Stimulated activated memory B cell treated with anti-CD40 and anti-IgM and Interleukin-4, amounts not matched to agents 10 μg/mL and 1 μg/mL and 100 μg/mL, for 72 hours (primary cell): Measurements from ENCODE around the gene SPEG.
"Not testable (repeated sequence)": the region's sequence is repeated elsewhere in the genome, so short reads cannot be mapped to it uniquely, and the experiment has no call there.

Experiments used
- ATAC-seq: fragments of 150-1000 bp; cut with Tn5 transposase; 2 replicates; pipeline ENCODE4 v1.10.0; 2021
- H3K27ac Mint-ChIP-seq: one replicate; pipeline ENCODE4 v1.8.0; 2022; ENCODE audit warnings: mild to moderate bottlenecking, mixed read lengths
- H3K27me3 Mint-ChIP-seq: one replicate; pipeline ENCODE4 v1.8.0; 2022; ENCODE audit warnings: mixed read lengths
- H3K36me3 Mint-ChIP-seq: one replicate; pipeline ENCODE4 v1.8.0; 2022; ENCODE audit warnings: mixed read lengths
- H3K4me1 Mint-ChIP-seq: one replicate; pipeline ENCODE4 v1.8.0; 2022; ENCODE audit warnings: mixed read lengths
- H3K4me3 Mint-ChIP-seq: one replicate; pipeline ENCODE4 v1.8.0; 2022; ENCODE audit warnings: mild to moderate bottlenecking, moderate library complexity, mixed read lengths
- H3K9me3 Mint-ChIP-seq: one replicate; pipeline ENCODE4 v1.8.0; 2022; ENCODE audit warnings: mixed read lengths

Gene SPEG

DNA sequence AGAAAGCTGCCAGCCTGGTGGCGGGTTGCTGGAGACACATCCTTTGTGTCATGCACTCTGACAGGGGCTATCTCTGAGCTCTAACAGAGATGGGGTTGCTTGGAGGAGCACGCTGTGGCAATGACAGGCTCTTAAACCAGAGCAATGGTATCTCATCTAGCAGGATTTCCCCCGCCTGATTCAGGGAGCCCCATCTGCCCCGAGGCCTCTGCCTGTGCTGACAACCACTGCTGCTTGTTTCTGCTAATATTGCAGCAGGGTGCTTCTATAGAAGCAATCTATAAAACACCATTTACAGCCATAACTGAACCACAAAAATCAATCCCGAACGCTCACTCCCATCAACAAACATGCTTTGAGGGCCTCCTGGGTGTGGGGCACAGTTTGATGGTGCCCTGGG lies 34.1 kb upstream of the SPEG start:
- Mint-ChIP-seq H3K4me1 (no peaks in the 10 kb centered on the region), H3K36me3 (no peaks in the 10 kb centered on the region), H3K9me3 (no peaks in the 10 kb centered on the region), H3K27ac (no peak overlapping the region), H3K4me3 (no peak overlapping the region), H3K27me3 (peaks cover 52% of the 10 kb centered on the region)
- ATAC-seq = no peak

DNA sequence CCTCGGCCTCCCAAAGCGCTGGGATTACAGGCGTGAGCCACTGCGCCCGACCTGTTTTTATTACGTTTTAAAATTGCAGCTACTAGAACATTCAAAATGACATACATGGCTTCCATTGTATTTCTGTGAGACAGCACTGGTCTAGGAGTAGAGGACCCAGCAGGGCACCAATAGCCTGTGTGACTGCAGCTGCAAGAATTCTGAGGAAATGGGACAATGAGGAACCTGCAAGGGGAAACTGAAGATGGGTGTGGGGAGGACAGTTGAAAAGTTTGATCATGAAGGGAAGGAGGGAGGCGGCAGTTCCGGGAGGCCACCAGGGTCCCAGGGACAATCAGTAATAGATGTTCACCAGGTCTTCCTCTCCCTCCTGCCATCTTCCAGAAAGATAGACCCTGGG lies 33.0 kb upstream of the SPEG start:
- peaks cover 48% of the 10 kb centered on the region for H3K27me3 Mint-ChIP-seq
- no peak overlapping the region for H3K27ac Mint-ChIP-seq
- ATAC-seq = no peak
- H3K4me1 Mint-ChIP-seq = no peaks in the 10 kb centered on the region
- H3K36me3 Mint-ChIP-seq = no peaks in the 10 kb centered on the region
- H3K4me3 Mint-ChIP-seq = no peak overlapping the region
- no peaks in the 10 kb centered on the region for H3K9me3 Mint-ChIP-seq

DNA sequence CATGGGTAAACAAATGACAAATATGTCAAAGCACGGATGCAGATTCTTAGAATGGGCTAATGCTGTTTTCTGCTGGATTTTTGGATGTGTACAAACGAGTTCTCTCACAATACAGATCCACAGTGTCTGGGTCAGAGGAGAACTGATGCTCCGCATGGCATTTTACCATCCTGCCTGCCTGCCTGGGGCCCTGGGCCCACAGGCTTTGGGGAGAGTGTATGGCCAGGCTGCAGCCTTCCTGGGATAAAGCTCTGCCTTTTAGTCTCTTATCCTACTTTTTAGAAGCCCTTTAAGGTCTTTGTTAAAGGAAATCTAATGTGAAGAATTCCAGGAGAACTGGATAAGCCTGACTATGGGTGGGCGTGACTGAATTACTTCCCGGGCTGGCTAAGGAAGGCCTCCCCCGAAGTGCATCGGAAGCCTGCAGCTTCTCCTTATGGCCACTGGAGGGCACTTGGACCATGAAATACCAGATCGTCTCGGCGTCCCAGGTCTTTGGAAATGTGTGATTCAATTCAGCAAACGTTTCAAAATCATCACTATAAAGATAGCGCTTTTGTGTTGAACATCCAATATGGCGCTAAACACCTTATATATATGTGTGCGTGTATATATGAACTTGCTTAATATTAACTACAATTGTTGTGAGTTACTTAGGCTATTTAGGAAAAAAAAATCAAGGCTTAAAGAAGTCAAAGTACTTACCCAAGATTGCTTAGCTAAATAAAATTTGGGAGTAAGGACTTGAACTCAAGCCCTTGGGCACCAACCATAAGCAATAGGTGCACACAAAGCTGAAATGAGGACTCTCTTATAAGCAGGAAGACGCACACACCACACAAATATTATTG lies 31.8 kb upstream of the SPEG start:
- H3K27ac Mint-ChIP-seq = no peak overlapping the region
- H3K4me3 Mint-ChIP-seq = no peak overlapping the region
- H3K27me3 Mint-ChIP-seq = peaks cover 58% of the 10 kb centered on the region
- H3K4me1 Mint-ChIP-seq = no peaks in the 10 kb centered on the region
- H3K36me3 Mint-ChIP-seq = no peaks in the 10 kb centered on the region
- H3K9me3 Mint-ChIP-seq = no peaks in the 10 kb centered on the region
- peak; percentile 67 for ATAC-seq

DNA sequence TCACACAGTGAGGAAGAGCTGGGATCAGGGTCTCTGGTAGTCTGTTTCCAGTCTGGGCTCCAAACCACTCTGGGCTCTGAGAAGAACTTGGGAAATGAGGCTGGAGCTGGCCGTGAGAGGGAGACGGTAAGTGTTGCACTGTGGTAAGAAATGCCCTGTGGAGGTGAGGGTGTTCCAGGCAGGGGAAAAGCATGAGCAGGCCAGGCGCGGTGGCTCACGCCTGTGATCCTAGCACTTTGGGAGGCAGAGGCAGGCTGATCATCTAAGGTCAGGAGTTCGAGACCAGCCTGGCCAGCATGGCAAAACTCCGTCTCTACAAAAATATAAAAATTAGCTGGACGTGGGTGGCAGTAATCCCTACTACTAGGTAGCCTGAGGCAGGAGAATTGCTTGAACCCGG lies 30.8 kb upstream of the SPEG start:
- H3K27me3 Mint-ChIP-seq = peaks cover 67% of the 10 kb centered on the region
- H3K4me1 Mint-ChIP-seq = no peaks in the 10 kb centered on the region
- no peaks in the 10 kb centered on the region for H3K36me3 Mint-ChIP-seq
- no peaks in the 10 kb centered on the region for H3K9me3 Mint-ChIP-seq
- no peak for ATAC-seq
- no peak overlapping the region for H3K4me3 Mint-ChIP-seq
- no peak overlapping the region for H3K27ac Mint-ChIP-seq

DNA sequence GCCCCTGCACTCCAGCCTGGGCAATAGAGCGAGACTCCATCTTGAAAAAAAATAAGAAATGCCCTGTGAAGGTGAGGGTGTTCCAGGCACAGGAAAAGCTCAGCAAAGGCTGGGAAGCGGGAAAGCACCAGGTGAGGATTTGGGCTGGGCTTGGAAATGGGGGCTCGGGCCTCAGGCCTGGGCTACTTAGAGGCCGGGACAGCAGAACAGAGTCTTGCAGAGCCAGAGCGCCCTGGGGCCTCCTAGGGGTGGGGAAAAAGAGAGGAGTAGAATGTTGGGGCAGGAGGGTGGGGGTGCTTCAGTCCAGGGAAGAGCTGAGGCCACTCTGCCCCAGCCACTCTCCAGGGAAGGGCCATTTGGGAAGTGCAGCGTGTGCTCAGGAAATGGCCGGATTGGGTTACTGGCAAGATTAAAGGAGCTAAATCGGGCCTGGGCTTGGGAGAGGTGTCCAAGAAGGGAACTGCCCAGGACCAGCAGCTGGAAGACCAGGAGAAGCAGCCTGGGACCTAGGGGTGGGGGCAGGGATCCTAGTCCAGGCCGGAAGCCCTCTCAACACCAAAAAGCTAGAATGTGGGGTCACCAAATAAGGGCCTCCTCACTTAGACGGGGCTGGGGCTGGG lies 30.2 kb upstream of the SPEG start:
- H3K4me1 Mint-ChIP-seq = no peaks in the 10 kb centered on the region
- no peak overlapping the region for H3K27ac Mint-ChIP-seq
- peaks cover 73% of the 10 kb centered on the region for H3K27me3 Mint-ChIP-seq
- ATAC-seq = no peak
- no peaks in the 10 kb centered on the region for H3K36me3 Mint-ChIP-seq
- H3K4me3 Mint-ChIP-seq = no peak overlapping the region
- no peaks in the 10 kb centered on the region for H3K9me3 Mint-ChIP-seq

DNA sequence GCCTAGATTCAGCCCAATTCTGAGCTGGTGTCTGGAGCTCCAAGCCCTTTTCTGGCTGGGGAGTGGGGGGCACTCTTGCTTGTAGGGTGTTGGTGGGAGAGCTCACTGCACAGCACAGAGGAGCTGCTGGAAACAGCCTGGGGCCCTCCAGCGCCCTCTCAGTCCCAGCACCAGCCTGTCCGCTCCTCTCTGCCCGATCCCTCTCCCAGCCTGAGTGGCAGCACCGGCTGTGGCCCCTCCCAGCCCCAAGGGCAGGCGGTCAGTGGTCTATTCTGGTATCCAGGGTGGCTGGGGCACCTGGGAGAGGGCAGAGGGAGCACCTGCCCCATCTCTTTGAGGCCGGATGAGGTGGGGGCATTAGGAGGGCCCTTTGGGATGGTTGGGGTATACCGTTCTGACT lies 29.7 kb upstream of the SPEG start:
- H3K4me1 Mint-ChIP-seq = no peaks in the 10 kb centered on the region
- H3K27ac Mint-ChIP-seq = no peak overlapping the region
- H3K9me3 Mint-ChIP-seq = no peaks in the 10 kb centered on the region
- H3K27me3 Mint-ChIP-seq = peaks cover 76% of the 10 kb centered on the region
- H3K36me3 Mint-ChIP-seq = no peaks in the 10 kb centered on the region
- H3K4me3 Mint-ChIP-seq = no peak overlapping the region
- ATAC-seq = no peak

DNA sequence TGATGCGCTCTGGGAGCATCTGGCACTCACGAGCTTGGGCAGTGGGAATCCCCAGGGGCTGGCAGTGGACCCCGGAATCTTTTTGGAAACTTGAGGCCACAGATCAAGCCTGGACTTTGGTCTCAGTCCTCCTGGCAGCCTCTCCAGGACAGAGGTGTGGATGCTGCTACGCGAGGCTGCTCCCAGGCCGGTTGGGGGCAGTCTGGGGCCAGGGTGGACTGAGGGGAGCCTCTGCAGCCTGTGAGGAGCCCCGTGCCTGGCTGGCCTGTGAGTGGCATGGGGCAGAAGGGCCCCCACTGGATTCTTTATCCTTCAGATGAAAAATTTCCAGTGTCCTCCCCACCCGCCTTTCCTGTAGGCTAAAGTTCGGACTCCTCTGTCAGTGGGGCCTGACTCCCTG lies 29.2 kb upstream of the SPEG start:
- Mint-ChIP-seq H3K4me1 (no peaks in the 10 kb centered on the region), H3K36me3 (no peaks in the 10 kb centered on the region), H3K27me3 (peaks cover 76% of the 10 kb centered on the region), H3K9me3 (no peaks in the 10 kb centered on the region), H3K27ac (no peak overlapping the region), H3K4me3 (no peak overlapping the region)
- no peak for ATAC-seq

DNA sequence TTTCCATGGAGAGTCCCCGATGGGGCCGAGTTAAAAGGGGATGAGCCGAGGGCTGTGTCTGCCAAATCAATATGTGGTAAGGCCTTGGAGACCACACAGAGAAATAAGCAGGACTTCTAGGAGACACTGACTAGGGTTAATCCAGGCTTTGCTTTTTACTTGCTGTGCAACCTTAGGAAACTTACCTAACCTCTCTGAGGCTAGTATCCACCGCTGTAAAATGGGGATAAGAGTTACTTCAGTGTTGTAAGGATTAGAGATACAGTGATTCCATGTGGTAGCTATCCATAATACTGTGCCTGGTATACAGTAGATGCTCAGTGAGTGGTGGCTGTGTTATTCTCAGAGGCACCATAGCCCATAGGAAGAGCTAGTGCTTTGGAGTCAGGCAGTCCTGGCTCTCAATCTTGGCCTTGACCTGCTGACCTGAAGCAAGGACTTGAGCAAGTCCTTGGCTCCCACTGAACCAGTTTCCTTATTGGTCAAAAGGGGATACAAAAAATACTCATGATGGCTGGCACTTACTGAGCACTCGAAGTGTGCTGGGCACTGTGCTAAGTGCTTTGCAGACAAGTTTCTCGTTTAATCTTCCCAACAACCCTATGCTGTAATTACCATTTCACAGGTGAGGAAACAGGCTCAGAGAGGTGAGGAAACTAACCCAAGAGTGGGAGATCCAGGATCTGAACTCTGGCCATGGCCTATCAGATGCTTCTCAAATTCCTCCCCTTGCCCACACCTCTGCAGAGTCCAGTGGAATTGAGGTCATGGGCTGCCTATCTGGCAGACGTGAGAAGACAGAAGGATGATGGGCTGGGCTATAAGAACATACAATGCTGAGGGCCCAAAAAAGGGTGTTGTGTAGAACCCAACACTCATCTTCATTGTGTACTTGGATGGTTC lies 28.4 kb upstream of the SPEG start:
- Mint-ChIP-seq H3K36me3 (no peaks in the 10 kb centered on the region), H3K27me3 (peaks cover 74% of the 10 kb centered on the region), H3K9me3 (no peaks in the 10 kb centered on the region), H3K4me1 (no peaks in the 10 kb centered on the region), H3K27ac (no peak overlapping the region), H3K4me3 (no peak overlapping the region)
- no peak for ATAC-seq

DNA sequence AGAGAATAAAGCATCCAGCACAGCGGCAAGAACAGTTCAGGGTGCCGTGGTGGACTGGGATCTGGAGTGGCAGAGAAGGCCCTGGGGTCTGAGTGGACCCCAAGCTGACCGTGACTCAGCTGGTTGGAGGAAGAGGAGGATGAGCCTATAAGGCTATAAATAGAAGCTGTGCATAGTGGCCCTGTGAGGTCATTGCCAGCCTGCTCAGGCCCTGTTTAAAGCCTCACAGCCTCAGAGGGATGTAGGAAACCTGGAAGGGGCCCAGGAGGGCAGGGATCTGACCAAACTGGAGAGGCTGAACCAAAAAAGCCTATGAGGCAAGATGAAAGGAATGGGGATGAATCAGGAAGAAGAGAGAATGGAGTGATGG lies 27.8 kb upstream of the SPEG start:
- ATAC-seq = no peak
- Mint-ChIP-seq H3K36me3 (no peaks in the 10 kb centered on the region), H3K27me3 (peaks cover 68% of the 10 kb centered on the region), H3K27ac (no peak overlapping the region), H3K9me3 (no peaks in the 10 kb centered on the region), H3K4me1 (no peaks in the 10 kb centered on the region), H3K4me3 (no peak overlapping the region)

DNA sequence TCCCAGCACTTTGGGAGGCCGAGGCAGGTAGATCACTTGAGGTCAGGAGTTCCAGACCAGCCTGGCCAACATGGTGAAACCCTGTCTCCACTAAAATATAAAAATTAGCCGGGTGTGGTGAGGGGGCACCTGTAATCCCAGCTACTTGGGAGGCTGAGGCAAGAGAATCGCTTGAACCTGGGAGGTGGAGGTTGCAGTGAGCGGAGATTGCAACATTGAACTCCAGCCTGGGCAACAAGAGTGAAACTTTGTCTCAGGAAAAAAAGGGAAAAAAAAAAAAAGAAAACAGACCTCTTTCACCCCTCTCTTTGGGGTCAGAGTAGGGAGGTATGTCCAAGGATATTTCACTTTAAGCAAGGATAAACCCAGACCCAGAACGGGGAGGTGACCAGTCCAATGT lies 27.3 kb upstream of the SPEG start:
- H3K27ac Mint-ChIP-seq, H3K36me3 Mint-ChIP-seq, H3K4me1 Mint-ChIP-seq, ATAC-seq, H3K9me3 Mint-ChIP-seq, H3K4me3 Mint-ChIP-seq: not testable (repeated sequence)
- peaks cover 67% of the 10 kb centered on the region for H3K27me3 Mint-ChIP-seq

DNA sequence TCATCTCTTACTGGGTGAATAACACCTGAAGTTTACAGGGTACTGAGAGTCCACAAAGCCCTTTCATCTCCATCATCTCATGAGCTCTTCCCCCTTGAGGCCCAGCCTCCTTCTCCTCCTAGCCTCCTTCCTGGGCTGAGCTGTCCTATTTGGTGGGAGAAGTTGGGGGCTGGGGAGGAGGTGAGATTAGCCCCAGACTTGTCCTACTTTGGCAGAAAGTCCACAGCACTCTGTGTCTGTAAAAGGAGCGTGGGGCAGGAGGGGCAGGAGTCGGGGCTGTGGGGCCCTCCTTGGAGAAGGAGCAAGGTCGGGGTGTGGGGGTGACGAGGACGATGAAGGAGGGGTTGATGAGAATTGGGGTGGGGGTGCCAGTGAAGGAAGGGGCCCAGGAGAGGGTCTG lies 26.4 kb upstream of the SPEG start:
- Mint-ChIP-seq H3K4me1 (no peaks in the 10 kb centered on the region), H3K27ac (no peak overlapping the region), H3K4me3 (no peak overlapping the region), H3K9me3 (no peaks in the 10 kb centered on the region), H3K36me3 (no peaks in the 10 kb centered on the region), H3K27me3 (peaks cover 70% of the 10 kb centered on the region)
- ATAC-seq = peak; percentile 18

DNA sequence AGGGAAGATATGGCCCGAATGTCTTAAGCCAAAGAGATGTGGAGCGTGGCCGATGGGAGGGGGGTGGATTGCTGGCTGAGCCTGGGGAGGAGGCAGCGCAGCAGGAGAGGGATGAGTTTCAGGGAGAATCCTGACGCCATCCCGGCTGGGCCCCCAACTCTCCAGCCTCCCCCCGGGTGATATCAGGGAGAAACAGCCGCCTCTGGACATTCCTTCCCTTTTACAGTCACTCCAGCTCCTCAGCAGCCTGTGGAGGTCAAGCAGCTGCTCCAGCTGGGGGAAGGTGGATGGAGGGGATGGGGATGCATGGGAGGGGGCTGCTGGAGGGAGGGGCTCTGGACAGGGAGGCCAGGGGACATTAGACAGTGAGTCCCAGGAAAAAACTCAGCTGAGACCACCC lies 26.0 kb upstream of the SPEG start:
- no peaks in the 10 kb centered on the region for H3K36me3 Mint-ChIP-seq
- H3K9me3 Mint-ChIP-seq = no peaks in the 10 kb centered on the region
- H3K27me3 Mint-ChIP-seq = peaks cover 71% of the 10 kb centered on the region
- H3K27ac Mint-ChIP-seq = no peak overlapping the region
- no peak overlapping the region for H3K4me3 Mint-ChIP-seq
- no peak for ATAC-seq
- H3K4me1 Mint-ChIP-seq = no peaks in the 10 kb centered on the region

DNA sequence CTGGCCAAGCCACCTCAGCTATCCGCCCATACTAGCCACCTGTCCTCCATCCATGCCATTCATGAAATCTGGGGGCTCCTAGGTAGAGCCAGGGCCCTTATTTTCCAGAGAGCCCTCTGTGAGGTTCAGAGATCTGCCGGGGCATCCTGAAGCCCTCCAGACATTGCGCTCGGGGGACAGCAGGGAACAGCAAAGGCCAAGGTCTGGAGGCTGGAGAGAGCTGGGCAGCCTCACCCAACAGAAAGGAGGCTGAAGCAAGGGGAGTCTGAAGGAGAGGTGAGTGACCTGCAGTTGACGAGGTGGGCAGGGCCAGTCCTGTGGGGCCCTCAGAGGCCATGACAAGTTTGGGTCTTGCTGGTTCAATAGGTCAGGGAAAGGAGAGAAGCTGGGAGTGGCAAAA lies 25.0 kb upstream of the SPEG start:
- no peaks in the 10 kb centered on the region for H3K36me3 Mint-ChIP-seq
- H3K4me1 Mint-ChIP-seq = no peaks in the 10 kb centered on the region
- ATAC-seq = no peak
- no peak overlapping the region for H3K4me3 Mint-ChIP-seq
- H3K27ac Mint-ChIP-seq = no peak overlapping the region
- H3K9me3 Mint-ChIP-seq = no peaks in the 10 kb centered on the region
- H3K27me3 Mint-ChIP-seq = peaks cover 67% of the 10 kb centered on the region

DNA sequence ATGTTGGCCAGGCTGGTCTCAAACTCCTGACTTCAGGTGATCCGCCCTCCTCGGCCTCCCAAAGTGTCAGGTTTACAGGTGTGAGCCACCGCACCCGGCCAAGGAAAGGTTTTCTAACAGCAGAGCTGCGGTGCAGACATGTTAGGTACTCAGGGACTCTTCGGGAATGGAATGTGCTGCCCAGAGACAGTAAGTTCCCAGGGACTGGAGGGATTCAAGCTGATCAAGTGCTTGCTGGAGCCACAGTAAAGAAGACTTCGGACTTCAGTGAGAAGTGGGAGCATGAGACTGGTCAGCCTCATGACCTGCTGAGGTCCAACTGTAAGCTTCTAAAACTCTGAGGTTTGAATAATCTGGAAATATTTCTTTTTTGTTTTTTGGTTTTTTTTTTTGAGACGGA lies 24.3 kb upstream of the SPEG start:
- ATAC-seq = no peak
- Mint-ChIP-seq H3K9me3 (no peaks in the 10 kb centered on the region), H3K4me1 (no peaks in the 10 kb centered on the region), H3K36me3 (no peaks in the 10 kb centered on the region), H3K4me3 (no peak overlapping the region), H3K27ac (no peak overlapping the region), H3K27me3 (peaks cover 59% of the 10 kb centered on the region)

DNA sequence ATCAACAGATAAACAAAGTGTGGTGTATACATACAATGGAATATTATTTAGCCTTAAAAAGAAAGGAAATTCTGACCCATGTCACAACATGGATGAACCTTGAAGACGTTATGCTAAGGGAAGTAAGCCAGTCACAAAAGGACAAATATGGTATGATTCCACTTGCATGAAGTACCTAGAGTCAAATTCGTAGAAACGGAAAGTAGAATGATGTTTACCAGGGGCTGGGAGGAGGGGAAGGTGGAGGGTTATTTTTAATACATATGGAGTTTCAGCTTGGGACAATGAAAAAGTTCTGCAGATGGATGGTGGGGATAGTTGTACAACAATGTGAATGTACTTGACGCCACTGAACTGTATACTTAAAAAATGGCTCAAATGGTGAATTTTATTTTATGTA lies 19.8 kb upstream of the SPEG start:
- ATAC-seq = no peak
- Mint-ChIP-seq H3K9me3 (no peaks in the 10 kb centered on the region), H3K27ac (no peak overlapping the region), H3K4me1 (no peaks in the 10 kb centered on the region), H3K27me3 (peaks cover 63% of the 10 kb centered on the region), H3K4me3 (no peak overlapping the region), H3K36me3 (no peaks in the 10 kb centered on the region)
